ENCODE results near the gene TDRD7. TPM values are rescaled to one million over a fixed set of nuclear protein-coding genes. Genes with fewer than 3 reads are reported as not detected.

Gene TDRD7
- total and polyA plus RNA-seq, 9 of the 15 experiments (the other 6 are each of a cell fraction or from before 2014, with no cell fraction given): 2.2 to 7.7 (median 5.2) TPM

GRCh38 chr9:97521576-97522333, 109.9 kb downstream of the TDRD7 start (continued):
- TF ChIP-seq ARID4B (CRISPR knock-in tag; IDR thresholded peaks at IDR 0.05) (no peak), ETV6 (IDR thresholded peaks at IDR 0.05; ENCODE audit: borderline replicate concordance in 1 of 2, low read depth in 2 of 2, low read length in 1 of 2) (no peak), ETV6 (CRISPR knock-in tag; IDR thresholded peaks at IDR 0.05; ENCODE audit: borderline replicate concordance) (no peak), ZSCAN29 (IDR thresholded peaks at IDR 0.05) (no peak), TEAD2 (tag; IDR thresholded peaks at IDR 0.05) (no peak), KHSRP (IDR thresholded peaks at IDR 0.05) (no peak), ETS2 (tag; IDR thresholded peaks at IDR 0.05; ENCODE audit: borderline replicate concordance, poor library complexity, severe bottlenecking) (no peak), TFAM (CRISPR knock-in tag; conservative IDR thresholded peaks at IDR 0.05) (no peak)
- TF ChIP-seq, protein P1, sequence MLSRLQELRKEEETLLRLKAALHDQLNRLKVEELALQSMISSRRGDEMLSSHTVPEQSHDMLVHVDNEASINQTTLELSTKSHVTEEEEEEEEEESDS (CRISPR knock-in tag; IDR thresholded peaks at IDR 0.05): no peak
- TF ChIP-seq, protein P2, sequence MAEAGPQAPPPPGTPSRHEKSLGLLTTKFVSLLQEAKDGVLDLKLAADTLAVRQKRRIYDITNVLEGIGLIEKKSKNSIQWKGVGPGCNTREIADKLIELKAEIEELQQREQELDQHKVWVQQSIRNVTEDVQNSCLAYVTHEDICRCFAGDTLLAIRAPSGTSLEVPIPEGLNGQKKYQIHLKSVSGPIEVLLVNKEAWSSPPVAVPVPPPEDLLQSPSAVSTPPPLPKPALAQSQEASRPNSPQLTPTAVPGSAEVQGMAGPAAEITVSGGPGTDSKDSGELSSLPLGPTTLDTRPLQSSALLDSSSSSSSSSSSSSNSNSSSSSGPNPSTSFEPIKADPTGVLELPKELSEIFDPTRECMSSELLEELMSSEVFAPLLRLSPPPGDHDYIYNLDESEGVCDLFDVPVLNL (CRISPR knock-in tag; IDR thresholded peaks at IDR 0.05; ENCODE audit: low read depth): no peak

Measured in K562 (cell line).